ENCODE measurements around the gene TMEM63C.
A peak's percentile ranks its signal among the peaks of the same experiment; 100 is the strongest.

TMEM63C gene, protein sequence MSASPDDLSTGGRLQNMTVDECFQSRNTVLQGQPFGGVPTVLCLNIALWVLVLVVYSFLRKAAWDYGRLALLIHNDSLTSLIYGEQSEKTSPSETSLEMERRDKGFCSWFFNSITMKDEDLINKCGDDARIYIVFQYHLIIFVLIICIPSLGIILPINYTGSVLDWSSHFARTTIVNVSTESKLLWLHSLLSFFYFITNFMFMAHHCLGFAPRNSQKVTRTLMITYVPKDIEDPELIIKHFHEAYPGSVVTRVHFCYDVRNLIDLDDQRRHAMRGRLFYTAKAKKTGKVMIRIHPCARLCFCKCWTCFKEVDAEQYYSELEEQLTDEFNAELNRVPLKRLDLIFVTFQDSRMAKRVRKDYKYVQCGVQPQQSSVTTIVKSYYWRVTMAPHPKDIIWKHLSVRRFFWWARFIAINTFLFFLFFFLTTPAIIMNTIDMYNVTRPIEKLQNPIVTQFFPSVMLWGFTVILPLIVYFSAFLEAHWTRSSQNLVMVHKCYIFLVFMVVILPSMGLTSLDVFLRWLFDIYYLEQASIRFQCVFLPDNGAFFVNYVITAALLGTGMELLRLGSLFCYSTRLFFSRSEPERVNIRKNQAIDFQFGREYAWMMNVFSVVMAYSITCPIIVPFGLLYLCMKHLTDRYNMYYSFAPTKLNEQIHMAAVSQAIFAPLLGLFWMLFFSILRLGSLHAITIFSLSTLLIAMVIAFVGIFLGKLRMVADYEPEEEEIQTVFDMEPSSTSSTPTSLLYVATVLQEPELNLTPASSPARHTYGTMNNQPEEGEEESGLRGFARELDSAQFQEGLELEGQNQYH

DNA sequence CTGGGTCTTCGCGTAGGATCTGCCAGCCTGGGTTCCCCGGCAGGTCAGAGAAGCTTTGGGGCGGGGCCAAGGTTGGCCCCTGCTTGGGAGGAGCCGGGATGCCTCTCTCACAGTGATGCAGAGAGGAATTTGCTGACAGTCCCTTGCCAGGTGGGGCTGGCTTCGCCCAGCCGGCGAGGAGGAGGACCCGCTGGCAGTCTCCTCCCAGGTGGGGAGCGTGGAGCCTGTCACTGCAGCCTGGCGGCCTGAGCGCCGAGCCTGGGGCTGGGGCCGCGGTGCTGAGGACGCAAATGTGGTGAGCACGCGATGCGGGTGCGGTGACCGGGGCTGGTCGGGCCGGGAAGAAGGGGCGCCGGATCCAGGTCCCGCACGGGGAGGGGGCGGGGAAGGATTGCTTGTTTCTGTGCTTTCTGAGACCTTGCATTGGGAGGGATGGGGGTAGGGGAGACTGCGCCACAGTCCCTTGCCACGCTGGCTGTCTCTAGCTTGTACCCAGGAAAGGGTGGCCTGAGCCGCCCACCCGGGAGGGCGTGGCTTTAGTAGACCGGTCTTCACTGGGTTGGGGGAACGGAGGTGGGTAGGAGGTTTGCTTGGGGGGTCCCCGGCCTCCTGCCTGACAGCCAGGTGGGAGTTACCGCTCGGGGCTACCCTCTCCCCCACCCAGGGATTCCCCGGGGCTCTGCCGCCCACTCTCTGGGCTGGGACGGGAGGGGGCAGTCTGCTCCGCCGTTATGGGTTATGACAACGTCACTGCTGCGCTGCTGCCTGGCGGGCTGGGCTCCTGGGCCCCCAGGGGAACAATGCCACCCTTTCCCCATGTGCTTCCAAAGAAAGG is at the start of gene TMEM63C:
TSS of gene TMEM63C (plus strand) at position 196 of the 835 bp plus-strand sequence. CDS start 37,016 bp downstream, outside the sequence.
- DNase-seq (ENCODE audit: low read depth), result peak; percentile 47

DNA sequence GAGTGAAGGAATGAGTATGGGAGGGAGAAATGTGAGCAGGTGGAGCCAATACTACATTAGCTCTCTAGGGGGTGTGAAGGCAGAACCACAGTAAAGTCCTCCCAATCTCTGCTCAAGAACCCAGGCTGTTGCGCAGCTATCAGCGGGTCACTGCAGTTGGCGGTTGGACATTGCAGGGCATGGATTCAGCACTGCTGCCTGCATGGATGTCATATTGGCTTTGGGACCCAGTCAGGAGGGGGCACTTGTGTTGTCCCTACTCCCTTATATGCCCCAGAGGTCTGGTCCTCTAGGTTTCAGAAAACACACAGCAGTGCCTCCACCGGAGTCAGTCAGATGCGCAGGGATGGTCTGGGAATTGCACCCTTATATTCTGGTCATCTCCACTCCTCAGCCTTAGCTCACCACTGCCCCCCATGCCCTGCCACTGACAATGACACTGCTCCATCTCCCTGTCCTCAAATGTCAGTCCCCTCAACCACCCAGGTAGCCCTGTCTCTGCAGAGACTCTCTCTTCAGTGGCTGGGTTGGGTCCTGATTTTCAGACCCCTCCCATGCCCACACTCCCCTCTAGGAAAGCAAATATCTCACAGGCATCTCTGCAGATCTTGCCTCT is 49.6 kb upstream of the TMEM63C start:
- no peak for DNase-seq (ENCODE audit: low read depth)

DNA sequence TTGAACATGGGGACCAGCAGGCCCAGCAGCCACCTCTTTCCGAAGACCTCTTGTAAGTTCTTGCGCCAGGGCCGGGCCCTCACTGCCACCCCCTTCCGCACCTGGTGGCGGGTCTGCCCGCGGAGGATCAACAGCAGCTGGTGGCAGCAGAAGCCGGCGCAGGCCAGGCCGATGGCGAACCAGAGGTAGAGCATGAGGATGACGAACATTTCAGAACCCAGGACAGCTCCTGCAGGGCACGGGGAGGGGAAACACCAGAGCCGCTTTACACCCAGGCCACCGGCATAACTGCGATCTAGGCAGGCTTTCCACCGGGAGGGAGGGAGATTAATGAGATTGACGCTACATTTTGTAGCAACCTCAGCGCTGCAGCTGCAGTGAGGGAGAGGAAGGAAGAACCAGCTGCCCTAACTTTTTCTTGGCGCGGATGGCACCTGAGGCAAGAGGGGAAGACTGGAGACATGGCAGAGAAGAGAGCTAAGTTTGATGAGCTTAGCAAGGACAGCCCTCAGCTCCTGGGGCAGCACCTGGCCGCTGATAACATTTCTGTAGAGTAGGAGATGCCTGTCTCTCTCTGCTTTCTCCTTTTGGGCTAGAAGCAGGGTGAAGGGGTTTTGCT is 47.8 kb upstream of the TMEM63C start:
- no peak for DNase-seq (ENCODE audit: low read depth)

GRCh38 chr14:77139022-77139421 is 42.6 kb upstream of the TMEM63C start:
- DNase-seq (ENCODE audit: low read depth), result no peak

DNA sequence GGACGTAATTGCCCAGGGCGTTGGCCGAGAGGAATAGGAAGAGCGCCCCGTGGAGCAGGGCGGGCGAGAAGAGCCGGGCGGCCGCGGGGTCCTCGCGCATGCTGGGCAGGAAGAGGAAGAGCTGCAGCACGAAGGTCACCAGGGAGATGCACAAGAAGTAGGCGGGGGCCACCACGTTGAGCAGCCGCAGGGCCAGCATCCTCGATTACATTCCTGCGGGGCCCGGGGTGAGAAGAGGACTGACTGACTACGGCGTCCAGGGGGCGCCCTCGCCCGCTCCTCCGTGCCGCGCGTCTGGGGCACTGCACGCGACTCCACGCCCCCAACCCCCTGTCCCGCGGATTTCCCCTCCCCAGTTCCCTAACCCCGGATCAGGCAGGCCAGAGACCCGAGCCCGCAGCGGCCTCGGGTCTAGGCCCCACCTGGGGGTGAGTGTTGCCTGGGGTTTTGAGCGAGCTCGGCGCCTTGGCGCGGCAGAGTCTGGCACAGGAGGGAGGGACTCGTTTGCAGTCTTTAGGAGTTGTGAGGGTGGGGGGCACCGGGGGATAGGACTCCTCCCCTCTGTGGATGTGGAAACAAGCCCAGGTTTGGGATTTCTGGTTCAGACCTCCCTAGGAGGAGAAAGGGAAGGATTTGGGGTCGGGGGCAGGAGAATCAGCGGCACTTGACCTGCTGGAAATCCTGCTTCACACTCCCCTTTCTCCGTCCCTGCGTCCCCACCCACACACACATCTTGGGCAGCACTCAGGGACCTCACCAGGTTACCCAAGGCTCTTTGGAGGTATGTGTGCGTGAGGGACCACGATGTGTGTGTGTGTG is 41.8 kb upstream of the TMEM63C start:
- peak; percentile 21 for DNase-seq (ENCODE audit: low read depth)

DNA sequence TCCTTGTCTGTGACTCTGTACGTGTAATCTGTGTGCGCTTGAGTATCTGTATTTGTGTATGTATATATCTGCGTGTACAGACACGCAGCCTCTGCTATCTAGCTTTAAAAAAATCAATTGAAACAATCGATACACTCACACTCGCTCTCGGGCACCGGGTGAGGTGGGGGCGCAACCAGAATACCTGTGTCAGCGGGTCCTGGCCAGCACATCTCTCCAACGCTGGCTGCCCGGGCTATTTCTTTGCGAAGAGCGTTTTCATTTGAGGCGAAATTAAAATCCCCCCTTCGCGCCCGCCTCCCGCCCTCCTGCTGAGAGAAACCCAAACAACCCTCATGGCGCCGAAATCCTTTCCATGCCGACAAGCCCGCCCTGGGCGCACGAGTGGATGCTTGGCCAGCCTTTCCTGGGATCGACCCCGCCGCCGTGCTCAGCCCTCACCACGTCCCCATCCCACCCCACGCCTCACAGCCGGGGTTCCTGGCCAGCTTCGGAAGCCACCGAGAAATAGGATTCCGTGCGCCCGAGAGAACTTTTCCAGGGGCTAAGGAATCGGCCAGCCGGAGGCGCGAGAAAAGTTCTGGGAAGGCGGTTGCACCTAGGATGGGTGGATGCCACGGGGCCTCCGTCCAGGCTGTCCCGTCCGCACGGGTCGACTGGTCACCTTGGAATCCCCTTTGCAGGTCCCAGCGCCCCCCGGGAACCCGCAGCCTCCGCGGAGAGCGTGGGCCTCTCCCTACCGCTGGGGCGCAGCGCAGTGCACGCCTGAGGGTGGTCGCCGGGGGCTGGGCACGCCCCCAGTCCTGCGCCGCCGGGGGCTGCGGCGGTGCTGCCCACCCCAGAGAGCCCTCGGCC is 41.0 kb upstream of the TMEM63C start:
- no peak for DNase-seq (ENCODE audit: low read depth)

DNA sequence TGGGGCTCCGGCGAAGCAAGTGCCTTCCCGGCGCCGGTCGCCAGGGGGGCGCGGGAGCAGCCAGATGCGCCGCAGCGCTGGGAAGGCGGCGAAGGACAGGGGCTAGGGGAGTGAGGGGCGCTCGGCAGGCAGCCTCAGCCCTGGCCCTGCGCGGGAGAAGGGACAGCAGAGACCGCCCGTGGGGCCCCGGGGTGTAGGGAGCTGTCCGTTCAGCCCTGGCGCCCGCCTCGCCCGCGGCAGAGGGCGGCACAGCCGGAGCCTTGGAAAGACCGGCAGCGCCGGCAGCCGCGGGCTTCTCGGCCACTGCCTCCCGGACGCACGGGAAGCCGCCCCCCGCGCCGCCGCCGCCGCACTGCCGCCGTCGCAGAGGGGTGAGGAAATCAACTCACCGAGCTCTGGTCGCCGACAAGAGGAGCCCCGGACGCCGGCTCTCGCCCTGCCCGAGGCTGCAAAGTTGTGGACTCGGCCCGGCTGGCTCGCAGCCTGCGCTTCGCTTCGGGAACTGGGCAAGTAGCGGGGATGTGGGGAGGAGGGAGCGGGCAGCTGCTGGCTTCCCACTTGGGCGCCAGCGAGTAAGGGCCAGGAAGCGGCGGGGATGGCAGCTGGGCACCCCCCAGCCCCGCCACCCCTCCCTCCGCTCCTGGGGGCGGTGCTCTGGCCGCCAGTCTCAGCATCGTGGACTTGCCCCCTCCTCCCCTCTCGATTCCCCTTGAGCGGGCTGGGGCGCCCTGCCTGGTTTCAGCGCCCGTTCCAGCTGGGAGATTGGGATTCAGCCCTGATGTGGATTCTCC is 40.2 kb upstream of the TMEM63C start, which contains the start of gene ZDHHC22:
TSS of gene ZDHHC22 (minus strand) at position 578 of the 791 bp plus-strand sequence. CDS start 2,053 bp downstream, outside the sequence.
- DNase-seq (ENCODE audit: low read depth), result no peak

DNA sequence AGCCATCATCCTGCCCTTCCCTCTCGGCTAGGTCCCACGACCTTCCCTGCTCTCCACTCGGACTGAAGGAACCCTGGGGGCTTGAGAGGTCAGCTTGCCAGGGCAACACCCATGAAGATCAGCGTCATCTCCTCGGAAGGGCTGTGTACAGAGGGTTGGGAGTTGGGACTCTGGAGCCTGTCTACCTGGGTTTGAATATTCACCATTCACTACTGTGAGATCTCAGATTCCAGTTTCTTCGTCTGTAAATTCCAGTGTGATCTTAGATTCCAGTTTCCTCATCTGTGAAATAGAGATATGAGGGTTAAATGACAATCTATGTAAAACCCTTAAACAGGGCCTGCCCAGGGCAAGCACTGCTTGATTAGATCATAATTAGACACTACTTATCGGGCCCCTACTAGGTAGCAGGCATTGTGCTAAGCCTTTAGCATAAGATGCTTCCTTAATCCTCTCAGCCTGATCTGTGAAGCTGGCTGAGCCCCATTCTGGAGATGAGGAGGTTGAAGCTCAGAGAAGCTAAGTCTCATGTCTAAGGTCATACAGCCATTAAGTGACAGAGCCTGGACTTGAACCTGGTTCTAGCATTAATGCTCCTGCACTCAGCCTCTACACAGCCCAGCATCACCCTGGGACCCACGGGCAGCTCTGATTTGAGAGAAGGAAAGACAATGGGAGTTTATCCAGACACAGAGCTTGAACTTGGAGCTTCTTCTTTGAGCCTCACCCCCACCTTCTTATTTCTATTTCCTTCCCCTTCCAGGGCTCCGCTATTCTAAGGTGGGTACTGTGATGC is 39.4 kb upstream of the TMEM63C start:
- no peak for DNase-seq (ENCODE audit: low read depth)

DNA sequence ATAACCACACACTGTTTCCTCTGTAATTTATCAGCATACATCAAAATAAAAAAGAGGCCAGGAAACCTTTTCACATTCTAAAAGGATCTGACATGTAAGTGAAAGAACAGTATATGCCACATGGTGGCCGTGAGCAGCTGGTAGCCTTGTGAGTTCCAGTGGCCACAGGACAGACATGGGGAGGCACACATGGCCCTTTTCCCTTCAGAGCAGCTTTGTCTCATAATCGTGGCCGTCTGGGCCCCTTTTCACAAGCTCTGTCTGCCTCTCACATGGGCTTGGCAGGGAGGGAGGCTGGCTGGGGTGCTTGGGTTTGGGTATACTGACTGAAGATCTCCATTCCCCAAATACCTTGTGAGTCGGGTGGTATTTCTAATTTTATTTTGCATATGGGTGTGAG is 38.5 kb upstream of the TMEM63C start:
- DNase-seq (ENCODE audit: low read depth), result no peak

DNA sequence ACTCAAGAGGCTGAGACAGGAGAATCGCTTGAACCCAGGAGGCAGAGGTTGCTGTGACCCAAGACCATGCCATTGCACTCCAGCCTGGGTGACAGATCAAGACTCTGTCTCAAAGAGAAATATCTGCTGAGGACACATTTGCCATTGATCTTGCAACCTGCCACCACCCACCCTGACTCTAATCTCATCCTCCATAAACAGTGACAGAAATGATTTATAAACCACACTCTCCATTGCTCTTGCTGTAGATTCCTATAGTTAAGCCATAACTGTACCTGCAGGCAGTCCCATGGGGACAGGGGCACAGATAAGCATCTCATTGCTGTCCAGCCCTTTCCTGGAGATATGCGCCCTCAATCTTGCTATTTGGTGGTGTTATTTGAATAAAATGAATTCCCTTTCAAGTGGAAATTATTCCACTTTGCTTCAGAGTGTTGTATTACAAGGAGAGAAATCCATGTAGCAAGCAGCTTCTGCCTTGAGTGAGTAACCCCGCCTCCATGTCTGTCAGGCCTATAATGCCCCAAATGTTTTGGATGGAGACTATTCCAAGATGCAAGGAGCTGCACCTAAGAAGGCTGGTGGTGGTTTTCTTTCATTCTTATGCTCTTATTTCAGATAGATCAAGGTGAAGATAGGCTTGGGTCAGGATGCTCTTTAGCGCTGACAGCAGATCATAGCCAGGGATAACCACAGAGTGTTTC is 37.0 kb upstream of the TMEM63C start:
- no peak for DNase-seq (ENCODE audit: low read depth)

DNA sequence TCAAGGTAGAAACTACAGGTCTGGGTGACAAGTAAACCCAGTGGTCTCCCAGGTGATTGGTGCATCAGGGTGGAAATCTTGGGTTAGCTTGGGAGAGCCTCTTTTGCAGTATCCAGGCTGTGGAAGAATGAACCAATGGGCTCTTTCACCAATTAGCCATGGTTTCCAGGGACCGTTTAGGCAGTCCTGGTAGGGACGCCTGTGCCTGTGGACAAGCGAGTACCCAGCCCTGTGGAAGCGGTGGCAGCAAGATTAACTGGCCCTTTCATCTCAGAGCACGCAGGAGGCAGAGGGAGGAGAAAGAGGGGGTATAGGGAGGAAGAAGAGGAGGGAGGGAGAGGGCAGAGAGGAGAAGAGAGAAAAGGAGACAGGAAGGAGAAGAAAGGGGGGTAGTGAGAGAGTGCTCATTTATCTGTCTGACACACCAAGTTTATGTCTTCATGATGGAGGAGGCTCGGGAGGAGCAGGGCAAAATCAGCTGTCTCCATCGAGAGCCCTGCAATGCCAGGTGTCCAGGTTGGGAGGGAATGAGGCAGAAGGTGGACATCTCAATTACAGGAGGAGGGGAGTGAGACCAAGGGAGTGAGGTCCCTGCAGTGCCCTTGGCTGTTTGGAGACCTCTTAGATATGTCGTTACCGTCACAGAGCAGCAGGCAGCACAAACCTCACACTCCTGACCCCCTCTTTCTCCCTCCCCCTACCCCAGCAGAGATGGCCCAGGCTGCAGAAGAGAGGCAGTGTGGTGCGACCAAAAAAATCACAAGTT is 35.4 kb upstream of the TMEM63C start:
- no peak for DNase-seq (ENCODE audit: low read depth)

DNA sequence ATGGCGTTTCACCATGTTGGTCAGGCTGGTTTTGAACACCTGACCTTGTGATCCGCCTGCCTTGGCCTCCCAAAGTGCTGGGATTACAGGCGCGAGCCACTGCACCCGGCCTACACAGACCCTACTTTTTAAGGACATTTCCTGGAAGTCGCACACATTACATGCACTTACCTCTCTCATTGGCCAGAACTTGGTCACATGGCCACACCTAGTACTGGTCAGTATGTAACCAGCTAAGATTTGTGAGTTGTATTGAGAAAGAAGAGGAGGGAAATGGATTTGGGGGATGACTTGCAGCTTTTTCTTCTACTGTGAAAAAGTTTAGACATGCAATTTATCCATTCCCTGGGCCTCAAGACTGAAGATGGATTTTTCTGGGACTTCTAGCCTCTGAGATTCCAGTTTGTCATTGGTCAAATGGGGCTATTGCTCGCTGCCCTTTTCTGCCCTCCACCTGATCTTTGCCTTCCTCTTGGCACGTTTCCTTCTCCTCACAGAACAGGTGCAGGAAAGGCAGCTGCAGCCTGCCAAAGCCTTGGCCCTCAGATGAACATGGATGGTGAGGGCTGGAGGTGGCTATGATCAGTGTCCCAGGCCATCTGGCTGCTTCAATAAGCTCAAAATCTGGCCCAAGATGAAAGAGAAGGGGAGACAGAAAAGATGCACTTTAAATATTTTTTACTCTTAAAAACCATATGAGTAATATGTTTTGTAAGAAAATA is 32.9 kb upstream of the TMEM63C start:
- no peak for DNase-seq (ENCODE audit: low read depth)

DNA sequence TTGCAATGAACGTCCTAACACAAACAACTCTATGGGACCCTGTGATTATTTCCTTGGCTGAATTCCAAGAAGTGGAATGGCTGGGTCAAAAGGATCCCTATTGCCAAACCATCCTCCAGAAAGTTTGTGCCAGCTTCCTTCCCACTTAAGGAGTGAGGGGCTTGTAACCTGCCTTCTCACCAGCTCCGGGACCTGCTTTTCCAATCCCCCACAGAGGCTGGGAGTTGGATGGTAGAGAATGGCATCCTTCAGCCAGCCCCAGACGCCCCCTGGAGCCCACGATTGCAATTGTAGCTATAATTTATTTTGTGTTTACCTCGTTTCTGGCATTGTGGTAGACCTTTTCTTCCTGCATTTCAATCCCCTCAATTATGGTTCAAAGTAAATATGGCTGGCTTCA is 30.4 kb upstream of the TMEM63C start:
- no peak for DNase-seq (ENCODE audit: low read depth)

GRCh38 chr14:77151918-77152588 is 29.5 kb upstream of the TMEM63C start:
- no peak for DNase-seq (ENCODE audit: low read depth)

DNA sequence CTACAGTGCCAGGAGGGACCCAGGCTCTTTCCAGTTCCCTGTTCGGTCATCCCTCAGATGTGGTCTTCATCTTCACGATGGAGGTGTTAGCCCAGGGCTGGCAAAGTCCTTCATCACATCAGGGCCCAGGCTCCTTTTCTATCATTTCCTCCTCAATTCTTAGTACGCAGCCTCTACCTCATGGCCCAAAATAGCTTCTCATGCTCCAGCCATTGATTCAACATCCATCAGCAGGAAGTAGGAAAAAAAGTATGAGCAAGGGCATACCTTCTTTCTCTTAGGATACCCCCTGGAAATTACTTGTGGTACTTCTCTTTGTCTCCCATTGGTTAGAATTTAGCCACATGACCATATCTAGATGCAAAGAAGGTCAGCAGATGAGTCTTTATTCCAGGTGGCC is 27.8 kb upstream of the TMEM63C start:
- no peak for DNase-seq (ENCODE audit: low read depth)

Measured in activated T-helper 9 cell treated with anti-CD3 and anti-CD28 coated beads, Interleukin-2, amount 50 U/mL, for 16 hours (primary cell).